Psoas muscle (tissue), 8 donors: ENCODE results near the gene SNED1. TPM values are rescaled to one million over a fixed set of nuclear protein-coding genes. Genes with fewer than 3 reads are reported as not detected.

Source experiments
- ATAC-seq, 4 donors: fragments of 200-7000 bp; cut with Tn5 transposase; one replicate each; pipeline ENCODE4 v1.9.1; 2020; ENCODE audit warnings: moderate library complexity in 3 of 4, mild to moderate bottlenecking in 2 of 4
- DNase-seq, 2 donors: peaks; one replicate each; pipeline ENCODE4 v3.0.0-alpha.2; 2020
- H3K27ac ChIP-seq: fragments of 200-600 bp; one replicate; pipeline ENCODE4 v1.8.0; 2022
- H3K27me3 ChIP-seq, 3 donors: fragments of 200-600 bp in 1 of 3; one replicate each; pipeline versions ENCODE4 v1.6.1 to v1.8.0; 2013 to 2022; ENCODE audit warnings: low read length in 2 of 3, mild to moderate bottlenecking in 2 of 3, moderate library complexity in 1 of 3; ENCODE audit not compliant: insufficient read depth in 3 of 3
- H3K36me3 ChIP-seq, 2 donors: fragments of 200-600 bp in 1 of 2; one replicate each; pipeline versions ENCODE4 v1.6.1 to v1.8.0; 2013 to 2022; ENCODE audit warnings: low read depth in 1 of 2, mild to moderate bottlenecking in 1 of 2, moderate library complexity in 1 of 2; ENCODE audit not compliant: insufficient read depth in 1 of 2
- H3K4me1 ChIP-seq: fragments of 200-600 bp; one replicate; pipeline ENCODE4 v1.8.0; 2022
- H3K4me3 ChIP-seq: fragments of 200-600 bp; one replicate; pipeline ENCODE4 v1.8.0; 2022; ENCODE audit warnings: mild to moderate bottlenecking
- H3K9me3 ChIP-seq: fragments of 200-600 bp; one replicate; pipeline ENCODE4 v1.8.0; 2022
- CTCF ChIP-seq: fragments of 200-600 bp; IDR thresholded peaks from one replicate; pipeline ENCODE4 v1.8.0; 2022; ENCODE audit warnings: antibody characterized with exemption
- WGBS, 3 donors: extraction: QIAGEN DNeasy Blood & Tissue Kit; methylation state at CpG; one replicate each; pipeline versions ENCODE4 v1.1.6 to v1.1.7; 2013; 5-methylcytosine and 5-hydroxymethylcytosine counted together
- intact Hi-C, 2 donors: fragments of 100-400 bp; cut with DNase I; formaldehyde crosslinking; loops; one replicate each; pipeline versions ENCODE4 v1.11.0 to v1.14.2; 2022
- polyA plus RNA-seq, 3 donors: library from polyadenylated mRNA; stranded (reverse); fragments of 200-250 nt; gene quantifications; one replicate each; pipeline ENCODE4 v1.2.3, GENCODE V29; 2013
- total RNA-seq, 4 donors: library from RNA; stranded (reverse); fragmentation: NEBNext Ultra II Directional in 2 of 4; extraction: Animal tissue kit (Norgen Biotek cat#: 25700) in 2 of 4; gene quantifications; one replicate each; pipeline versions ENCODE4 v1.2.1 to v1.2.4, GENCODE V29; 2021 to 2023
- donor health status: healthy with polysubstance abuse.
- donor health status: DM: no; HTN: no; CAD: no; lungs with moderate emphysema.
- donor health status: Bipolar disorder and iron deficiency.
- donor health status: healthy.
- donor health status: DM: yes; HTN: yes; CAD: no.
- donor health status: DM: no; HTN: no; CAD: no.
- donor health status: DM: no; HTN: no; CAD: no.
- donor health status: DM: yes; HTN: yes; CAD: no.

SNED1 gene
- total and polyA plus RNA-seq, 7 donors: 7.8 to 36.9 (median 9.2) TPM

- DNase-seq (no peak), ATAC-seq (no peak)
- peaks cover 16% of the 10 kb centered on the region for H3K9me3 ChIP-seq
- H3K27ac ChIP-seq: no peak overlapping the region
- H3K36me3 ChIP-seq: peaks cover 8 to 16% of the 10 kb centered on the region in 2 donors
- no peaks in the 10 kb centered on the region for H3K27me3 ChIP-seq
- no peak for TF ChIP-seq CTCF
- no peak overlapping the region for H3K4me3 ChIP-seq
- intact Hi-C loops: no loop called here
- H3K4me1 ChIP-seq: peaks cover 37% of the 10 kb centered on the region
- WGBS, 3 donors: 94 to 96% (median 95%) methylated on average over 7 of the region's 7 CpGs
These were observed 4.6 kb downstream of the SNED1 start for GRCh38 chr2:241003047-241003360.

- no peaks in the 10 kb centered on the region for H3K27me3 ChIP-seq
- H3K4me1 ChIP-seq: peaks cover 41% of the 10 kb centered on the region
- no peak for DNase-seq
- no peak overlapping the region for H3K27ac ChIP-seq
- no peak for TF ChIP-seq CTCF
- H3K36me3 ChIP-seq: peaks cover 8 to 16% of the 10 kb centered on the region in 2 donors
- H3K4me3 ChIP-seq: no peak overlapping the region
- intact Hi-C loops: no loop called here
- ATAC-seq: no peak
- WGBS, 3 donors: 94 to 99% (median 97%) methylated on average over 2 of the region's 2 CpGs
- H3K9me3 ChIP-seq: peaks cover 16% of the 10 kb centered on the region
These were observed 5.0 kb downstream of the SNED1 start for GRCh38 chr2:241003369-241003768.

- no peaks in the 10 kb centered on the region for H3K27me3 ChIP-seq
- H3K4me1 ChIP-seq: peaks cover 45% of the 10 kb centered on the region
- intact Hi-C loops: no loop called here
- H3K9me3 ChIP-seq: peaks cover 16% of the 10 kb centered on the region
- H3K27ac ChIP-seq: no peak overlapping the region
- TF ChIP-seq CTCF: no peak
- ATAC-seq: no peak
- peaks cover 8 to 16% of the 10 kb centered on the region in 2 donors for H3K36me3 ChIP-seq
- H3K4me3 ChIP-seq: no peak overlapping the region
- no peak for DNase-seq
- 96 to 100% (median 99%) methylated on average over 1 of the region's 1 CpG for WGBS, 3 donors
These were observed 5.6 kb downstream of the SNED1 start for GRCh38 chr2:241003830-241004564.

GRCh38 chr2:241005569-241005968 is 7.2 kb downstream of the SNED1 start:
- Histone ChIP-seq H3K27me3 (no peaks in the 10 kb centered on the region), H3K4me1 (peaks cover 39% of the 10 kb centered on the region), H3K9me3 (peaks cover 16% of the 10 kb centered on the region), H3K27ac (no peak overlapping the region), H3K36me3 (peaks cover 8 to 12% of the 10 kb centered on the region in 2 donors), H3K4me3 (no peak overlapping the region)
- no peak for ATAC-seq
- intact Hi-C loops: no loop called here
- 77 to 99% (median 99%) methylated on average over 2 of the region's 2 CpGs for WGBS, 3 donors
- no peak for DNase-seq
- TF ChIP-seq CTCF: no peak

- H3K4me1 ChIP-seq: peaks cover 34% of the 10 kb centered on the region
- intact Hi-C loops: no loop called here
- 82 to 99% (median 91%) methylated on average over 3 of the region's 3 CpGs for WGBS, 3 donors
These were observed 8.0 kb downstream of the SNED1 start for GRCh38 chr2:241006412-241006811.

More at GRCh38 chr2:241006412-241006811, 8.0 kb downstream of the SNED1 start:
- Histone ChIP-seq H3K27me3 (no peaks in the 10 kb centered on the region), H3K9me3 (peaks cover 16% of the 10 kb centered on the region), H3K4me3 (no peak overlapping the region), H3K36me3 (peaks cover 7 to 8% of the 10 kb centered on the region in 2 donors), H3K27ac (no peak overlapping the region)
- no peak for ATAC-seq
- DNase-seq: no peak
- TF ChIP-seq CTCF: no peak
